ENCODE data around the gene FOXP2.

- TF ChIP-seq CTCF (IDR thresholded peaks at IDR 0.05 in 8 of 11, conservative IDR thresholded peaks at IDR 0.05 in 3 of 11) (no peak), POLR2A (IDR thresholded peaks at IDR 0.05) (no peak)
These were observed 45.0 kb downstream of the FOXP2 start for GRCh38 chr7:114459574-114459973.
